GM19035 (cell line): Measurements from ENCODE around the gene CDY2B.
"Not testable (repeated sequence)": the region's sequence is repeated elsewhere in the genome, so short reads cannot be mapped to it uniquely, and the experiment has no call there.

Experiments used
- ATAC-seq: cut with Tn5 transposase; IDR thresholded peaks from one replicate; pipeline ENCODE4 v1.9.1; 2021; ENCODE audit not compliant: unreplicated experiment

CDY2B gene, protein sequence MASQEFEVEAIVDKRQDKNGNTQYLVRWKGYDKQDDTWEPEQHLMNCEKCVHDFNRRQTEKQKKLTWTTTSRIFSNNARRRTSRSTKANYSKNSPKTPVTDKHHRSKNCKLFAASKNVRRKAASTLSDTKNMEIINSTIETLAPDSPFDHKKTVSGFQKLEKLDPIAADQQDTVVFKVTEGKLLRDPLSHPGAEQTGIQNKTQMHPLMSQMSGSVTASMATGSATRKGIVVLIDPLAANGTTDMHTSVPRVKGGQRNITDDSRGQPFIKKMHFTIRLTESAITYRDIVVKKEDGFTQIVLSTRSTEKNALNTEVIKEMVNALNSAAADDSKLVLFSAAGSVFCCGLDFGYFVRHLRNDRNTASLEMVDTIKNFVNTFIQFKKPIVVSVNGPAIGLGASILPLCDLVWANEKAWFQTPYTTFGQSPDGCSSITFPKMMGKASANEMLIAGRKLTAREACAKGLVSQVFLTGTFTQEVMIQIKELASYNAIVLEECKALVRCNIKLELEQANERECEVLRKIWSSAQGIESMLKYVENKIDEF

DNA sequence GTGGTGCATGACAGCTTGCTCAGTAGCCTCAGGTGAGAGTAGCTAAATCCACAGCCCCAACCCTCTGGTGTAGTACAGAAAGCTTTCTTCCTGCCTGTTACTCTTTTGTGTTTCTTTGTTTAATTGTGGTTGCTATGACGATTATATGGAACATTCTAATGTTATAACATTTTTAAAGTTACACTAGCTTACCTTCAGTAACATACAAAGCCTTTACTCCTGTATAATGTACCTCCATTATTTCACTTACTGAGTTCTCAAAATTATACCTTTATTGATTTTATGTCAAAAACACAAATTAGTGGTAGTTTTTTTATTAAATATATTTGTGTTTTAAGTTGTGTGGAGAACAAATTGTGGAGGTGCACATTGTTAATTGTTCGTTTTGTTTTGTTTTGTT is at the start of gene CDY2B:
TSS of gene CDY2B (minus strand) at position 101 of the 400 bp plus-strand sequence. CDS start 328 bp downstream, outside the sequence.
- ATAC-seq, result not testable (repeated sequence)

DNA sequence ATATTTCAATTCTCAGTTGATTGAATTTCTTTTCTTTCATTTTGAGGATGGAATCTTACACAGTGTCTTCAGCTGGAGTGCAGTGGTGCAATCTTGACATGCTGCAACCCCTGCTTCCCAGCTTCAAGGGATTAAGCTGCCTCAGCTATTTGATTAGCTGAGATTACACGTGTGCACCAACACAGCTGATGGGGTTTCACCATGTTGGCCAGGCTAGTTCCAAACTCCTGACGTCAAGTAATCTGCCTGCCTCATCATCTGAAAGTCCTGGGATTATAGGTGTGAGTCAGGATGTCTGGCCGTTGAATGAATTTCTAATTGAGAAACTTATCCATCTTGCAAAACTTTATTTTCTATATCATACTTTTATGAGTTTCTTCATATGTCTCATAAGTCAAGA is 28.0 kb upstream of the CDY2B start:
- not testable (repeated sequence) for ATAC-seq

DNA sequence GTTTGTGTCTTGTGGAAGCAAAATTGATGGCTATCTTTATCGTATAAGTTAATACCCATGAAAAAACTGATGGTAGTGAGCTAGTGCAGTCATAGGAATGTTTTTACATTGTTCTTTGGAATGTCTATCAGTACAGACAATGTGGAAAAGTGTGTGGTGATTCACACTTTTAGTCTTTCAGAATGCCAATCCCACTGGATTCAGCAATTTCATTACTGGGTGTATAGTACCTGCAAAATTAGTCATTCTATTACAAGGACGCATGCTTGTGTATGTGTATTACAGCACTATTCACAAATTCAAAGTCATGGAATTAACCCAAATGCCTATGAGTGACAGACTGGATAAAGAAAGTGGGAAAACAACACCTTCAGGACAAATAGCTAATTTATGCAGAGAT is 27.3 kb upstream of the CDY2B start:
- ATAC-seq, result not testable (repeated sequence)

DNA sequence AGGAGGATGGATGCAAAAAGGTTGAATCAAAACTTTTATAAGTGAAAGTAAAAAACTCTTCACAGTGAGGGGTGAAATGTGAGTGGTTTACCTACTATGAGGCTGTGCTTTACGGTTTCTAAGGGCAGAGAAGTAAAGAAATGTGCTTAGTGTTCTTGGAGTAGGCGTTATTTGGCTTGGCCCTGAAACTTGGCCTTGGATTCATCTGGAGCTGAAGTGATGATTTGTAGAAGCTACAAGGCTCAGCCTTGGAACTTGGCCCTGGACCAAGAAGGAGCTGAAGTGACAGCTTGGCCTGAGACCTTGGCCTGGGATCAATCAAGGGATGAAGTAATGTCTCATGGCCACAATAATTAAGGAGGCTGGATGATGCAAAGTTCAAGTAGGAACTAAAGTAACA is 1.7 kb upstream of the CDY2B start:
- ATAC-seq, result not testable (repeated sequence)

DNA sequence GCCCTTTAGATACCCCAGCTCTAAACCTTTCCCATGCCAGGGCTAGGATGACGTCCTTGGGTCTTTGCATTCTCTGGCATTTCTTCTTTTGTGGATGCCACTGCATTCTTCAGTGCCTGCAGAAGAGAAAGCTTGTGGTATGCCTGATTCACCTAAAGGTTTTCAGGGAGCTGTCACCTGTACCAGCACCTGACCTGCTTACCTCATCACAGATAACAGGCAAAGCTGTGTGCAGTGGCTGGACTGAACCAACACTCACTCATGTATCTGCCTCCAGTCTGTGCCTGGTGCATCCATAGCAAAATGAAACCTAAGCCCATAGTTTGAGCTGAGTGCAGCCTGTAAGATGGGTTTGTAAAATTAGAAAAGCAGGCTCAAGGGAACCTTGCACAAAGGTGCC is 3.3 kb downstream of the CDY2B start:
- not testable (repeated sequence) for ATAC-seq

DNA sequence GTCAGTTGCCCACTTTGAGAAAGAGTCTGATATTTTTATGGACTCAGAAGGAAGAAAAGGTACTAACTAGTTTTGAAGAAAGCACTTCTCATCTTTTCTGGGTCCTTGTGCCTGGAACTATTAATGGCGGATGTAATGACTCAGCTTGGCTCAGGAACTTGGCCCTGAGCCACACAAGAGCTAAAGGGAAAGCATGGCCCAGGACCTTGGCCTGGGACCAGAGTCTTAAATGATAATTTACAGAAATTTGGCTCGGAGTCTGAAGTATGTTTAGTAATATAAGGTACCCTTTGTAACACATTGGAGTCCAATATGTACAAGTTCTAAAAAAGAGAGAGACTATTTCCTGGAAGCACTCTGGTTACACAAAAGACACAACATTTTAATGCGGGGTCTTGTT is 4.6 kb downstream of the CDY2B start:
- ATAC-seq, result not testable (repeated sequence)

DNA sequence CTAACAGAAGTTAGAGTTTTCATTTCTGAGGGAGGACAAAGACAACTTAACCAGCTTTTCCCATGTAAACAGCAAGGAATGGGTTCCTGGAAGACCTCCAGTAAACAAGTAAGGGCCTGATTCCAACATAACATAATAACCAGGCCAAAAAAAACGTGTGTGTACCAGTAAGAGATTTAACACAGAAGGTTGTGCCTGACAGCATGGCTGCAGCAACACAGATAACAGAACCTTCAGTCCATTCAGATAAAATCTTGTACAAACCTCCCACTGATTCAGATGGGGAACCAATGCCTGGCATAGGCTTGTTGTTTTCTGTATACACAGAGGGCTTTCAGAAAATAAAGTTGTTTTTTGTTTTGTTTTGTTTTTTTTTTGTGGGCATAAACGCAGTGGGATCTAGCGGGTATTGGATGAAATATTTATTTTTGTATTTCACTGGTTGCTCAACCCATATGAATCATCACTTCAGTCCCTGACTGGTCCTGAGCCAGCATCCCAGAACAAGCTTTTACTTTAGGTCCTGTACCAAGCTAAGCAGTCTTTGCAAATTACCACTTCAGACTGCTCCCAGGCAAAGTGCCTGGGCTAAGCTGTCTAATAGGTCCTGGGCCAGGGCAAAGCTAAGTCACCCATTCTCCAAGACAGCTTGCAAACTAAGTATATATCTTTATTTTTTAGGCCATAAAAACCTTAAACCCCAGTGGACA is 8.7 kb downstream of the CDY2B start:
- ATAC-seq, result not testable (repeated sequence)

DNA sequence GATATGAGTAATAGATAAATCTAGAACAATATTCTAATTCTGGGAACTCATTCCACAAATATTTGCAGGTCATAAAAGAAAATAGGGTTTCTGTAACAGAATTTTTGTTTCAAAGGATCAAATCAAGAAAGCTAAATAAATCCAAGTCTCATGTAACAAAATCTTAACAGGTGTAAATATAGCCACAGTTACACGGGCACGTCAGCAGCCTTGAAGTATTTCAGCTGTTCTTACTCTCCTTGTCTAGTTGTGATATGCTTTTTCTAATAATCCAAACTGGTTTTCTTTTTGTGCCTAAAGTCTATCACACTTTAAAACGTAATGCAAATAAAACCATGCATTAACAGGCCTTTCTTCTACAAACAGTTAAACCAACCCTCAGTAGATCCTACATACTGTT is 9.3 kb downstream of the CDY2B start:
- not testable (repeated sequence) for ATAC-seq

DNA sequence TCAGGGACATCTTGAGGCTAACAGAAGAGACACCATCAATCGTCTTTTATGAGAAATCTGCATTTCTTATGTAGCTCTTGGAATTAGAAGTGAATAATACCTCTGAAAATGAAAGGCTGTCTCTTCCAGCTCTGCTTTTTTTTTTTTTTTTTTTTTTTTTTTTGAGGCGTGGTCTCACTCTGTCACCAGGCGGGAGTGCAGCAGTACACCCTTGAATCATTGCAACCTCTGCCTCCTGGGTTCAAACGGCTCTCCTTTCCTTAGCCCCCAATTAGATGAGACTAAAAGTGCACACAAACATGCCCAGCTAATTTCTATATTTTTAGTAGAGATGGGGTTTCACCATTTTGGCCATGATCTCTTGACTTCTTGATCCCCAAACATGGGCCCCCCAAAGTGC is 12.2 kb downstream of the CDY2B start:
- ATAC-seq, result not testable (repeated sequence)

DNA sequence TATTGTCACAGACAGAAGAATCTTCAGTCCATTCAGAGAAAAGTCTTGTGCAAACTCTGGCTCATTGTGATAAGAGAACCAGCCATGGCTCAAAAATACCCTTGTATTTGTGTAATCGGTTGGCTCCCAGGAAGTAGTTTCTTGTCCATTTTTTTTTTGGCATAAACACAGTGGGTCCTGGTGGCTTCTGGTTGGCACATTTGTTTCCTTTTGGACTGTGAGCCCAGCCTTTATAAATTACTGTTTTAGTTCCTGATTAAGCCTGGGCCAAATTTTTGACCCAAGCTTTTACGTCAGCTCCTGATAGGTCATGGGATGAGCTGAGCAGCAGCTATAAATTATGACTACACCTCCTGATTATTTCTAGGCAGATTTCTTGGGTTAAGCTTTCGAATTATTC is 19.4 kb downstream of the CDY2B start:
- ATAC-seq, result not testable (repeated sequence)

DNA sequence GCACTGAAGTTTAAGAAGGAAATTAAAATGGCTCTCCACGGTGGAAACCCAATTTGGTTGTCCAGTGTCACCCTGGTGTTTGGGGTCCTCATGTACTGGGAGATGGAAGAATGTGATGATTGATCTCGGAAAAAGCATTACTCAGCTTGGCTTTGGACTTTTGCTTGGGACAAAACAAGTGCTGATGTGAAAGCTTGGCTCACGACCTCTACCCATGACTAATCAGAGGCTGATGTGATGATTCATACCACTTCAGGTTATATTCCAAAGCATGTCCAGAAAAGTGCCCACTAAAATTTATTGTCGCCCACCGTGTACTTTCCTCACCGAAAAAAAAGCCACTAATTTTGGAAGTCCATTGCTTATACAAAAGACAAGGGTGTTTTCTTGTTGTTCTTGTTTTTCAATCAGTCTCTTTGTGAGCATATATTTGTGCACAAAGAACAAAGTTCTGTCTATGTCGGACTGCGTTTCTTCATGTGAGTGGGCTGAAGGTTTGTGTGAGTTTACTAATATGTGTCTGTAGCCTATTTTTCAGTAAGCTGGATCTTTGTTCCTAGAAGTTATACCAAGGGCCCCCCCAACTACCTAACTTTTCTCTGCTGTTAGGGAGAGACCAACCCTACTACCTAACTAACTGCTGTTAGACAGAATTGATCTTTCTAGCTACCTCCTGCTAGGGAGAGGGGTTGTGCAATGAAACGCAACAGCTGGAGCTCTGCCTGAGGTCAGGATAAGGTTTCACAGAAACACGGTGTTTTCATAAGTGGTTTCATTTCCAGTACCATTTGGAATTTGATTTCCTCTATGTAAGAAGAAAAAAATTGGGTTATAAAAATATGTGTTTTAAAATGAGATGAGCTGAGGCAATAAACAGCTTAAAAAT is 22.8 kb downstream of the CDY2B start:
- ATAC-seq, result not testable (repeated sequence)

DNA sequence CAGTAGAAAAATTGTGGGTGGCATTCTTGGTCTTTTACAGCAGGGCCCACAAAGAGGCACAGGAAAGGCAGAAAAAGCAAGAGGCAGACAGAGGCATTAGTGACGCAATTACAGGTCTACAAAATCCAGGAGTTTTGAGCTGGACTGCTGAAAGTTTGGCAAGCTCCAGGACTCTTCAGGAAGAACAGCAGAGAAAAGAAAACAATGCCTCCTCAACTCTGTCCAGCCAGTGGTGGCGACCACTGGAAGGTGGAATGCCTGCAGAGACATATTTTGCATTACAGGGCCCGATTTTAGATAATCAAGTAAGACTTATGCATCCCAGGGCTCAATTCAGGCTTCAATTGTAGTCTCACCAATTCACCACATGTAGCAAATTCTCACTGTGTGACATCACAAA is 23.5 kb downstream of the CDY2B start:
- not testable (repeated sequence) for ATAC-seq

DNA sequence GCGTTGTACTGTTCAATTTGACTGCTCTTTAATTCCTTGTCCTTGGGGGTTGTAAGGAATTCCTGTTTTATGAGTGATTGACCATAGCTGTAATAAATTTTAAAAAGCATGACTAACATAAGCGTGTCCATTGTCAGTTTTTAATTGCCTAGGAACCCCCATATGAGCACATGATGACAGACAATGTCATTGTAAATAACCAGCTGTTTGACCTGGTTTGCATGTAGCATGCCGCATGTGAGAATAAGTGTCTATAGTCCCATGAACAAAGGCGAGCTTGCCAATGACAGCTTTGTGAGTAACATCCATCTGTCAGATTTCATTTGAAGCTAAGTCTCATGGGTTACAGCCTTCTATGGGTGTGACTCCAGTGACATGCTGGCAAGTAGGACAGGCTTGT is 30.9 kb downstream of the CDY2B start:
- not testable (repeated sequence) for ATAC-seq

DNA sequence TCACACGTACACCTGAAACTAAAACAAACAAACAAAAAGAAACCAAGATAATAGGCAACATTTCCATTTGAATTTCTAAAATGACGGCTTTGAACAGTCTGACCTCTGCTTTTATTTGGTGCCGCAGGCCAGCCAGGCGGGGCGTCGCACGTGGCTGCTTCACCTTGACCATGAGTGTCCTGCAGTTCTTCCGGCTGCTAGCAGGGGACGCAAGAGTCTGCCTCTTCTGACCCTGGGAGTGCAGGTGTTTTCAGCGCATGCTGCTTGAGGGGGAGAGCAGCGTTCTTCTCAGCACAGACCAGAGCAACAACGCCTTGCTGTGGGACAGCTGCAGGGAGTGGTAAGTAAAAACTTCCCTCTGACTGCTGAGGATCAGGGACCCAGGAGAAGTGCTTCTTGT is 47.9 kb downstream of the CDY2B start:
- ATAC-seq, result not testable (repeated sequence)
